Tibial nerve (tissue), 3 donors: ENCODE results near the gene TMEM235.

Experiments used
- POLR2A ChIP-seq, 2 donors: fragments of 450-650 bp; IDR thresholded peaks; one replicate each; pipeline ENCODE4 v1.6.1; 2017; ENCODE audit warnings: antibody characterized with exemption in 2 of 2, mild to moderate bottlenecking in 2 of 2, moderate library complexity in 2 of 2
- TF ChIP-seq, protein P1 (sequence below), 5 experiments: fragments of 200-600 bp in 3 of 5; fragments of 450-650 bp in 2 of 5; sonication (generic) in 3 of 5; IDR thresholded peaks; one replicate each; pipeline ENCODE4 v1.5.1; 2016 to 2019; ENCODE audit warnings: antibody characterized with exemption in 5 of 5, mild to moderate bottlenecking in 3 of 5, moderate library complexity in 2 of 5

DNA sequence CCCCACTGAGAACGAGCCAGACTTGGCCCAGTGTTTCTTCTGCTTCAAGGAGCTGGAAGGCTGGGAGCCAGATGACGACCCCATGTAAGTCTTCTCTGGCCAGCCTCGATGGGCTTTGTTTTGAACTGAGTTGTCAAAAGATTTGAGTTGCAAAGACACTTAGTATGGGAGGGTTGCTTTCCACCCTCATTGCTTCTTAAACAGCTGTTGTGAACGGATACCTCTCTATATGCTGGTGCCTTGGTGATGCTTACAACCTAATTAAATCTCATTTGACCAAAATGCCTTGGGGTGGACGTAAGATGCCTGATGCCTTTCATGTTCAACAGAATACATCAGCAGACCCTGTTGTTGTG lies 16.7 kb upstream of the TMEM235 start:
- TF ChIP-seq, protein P1, sequence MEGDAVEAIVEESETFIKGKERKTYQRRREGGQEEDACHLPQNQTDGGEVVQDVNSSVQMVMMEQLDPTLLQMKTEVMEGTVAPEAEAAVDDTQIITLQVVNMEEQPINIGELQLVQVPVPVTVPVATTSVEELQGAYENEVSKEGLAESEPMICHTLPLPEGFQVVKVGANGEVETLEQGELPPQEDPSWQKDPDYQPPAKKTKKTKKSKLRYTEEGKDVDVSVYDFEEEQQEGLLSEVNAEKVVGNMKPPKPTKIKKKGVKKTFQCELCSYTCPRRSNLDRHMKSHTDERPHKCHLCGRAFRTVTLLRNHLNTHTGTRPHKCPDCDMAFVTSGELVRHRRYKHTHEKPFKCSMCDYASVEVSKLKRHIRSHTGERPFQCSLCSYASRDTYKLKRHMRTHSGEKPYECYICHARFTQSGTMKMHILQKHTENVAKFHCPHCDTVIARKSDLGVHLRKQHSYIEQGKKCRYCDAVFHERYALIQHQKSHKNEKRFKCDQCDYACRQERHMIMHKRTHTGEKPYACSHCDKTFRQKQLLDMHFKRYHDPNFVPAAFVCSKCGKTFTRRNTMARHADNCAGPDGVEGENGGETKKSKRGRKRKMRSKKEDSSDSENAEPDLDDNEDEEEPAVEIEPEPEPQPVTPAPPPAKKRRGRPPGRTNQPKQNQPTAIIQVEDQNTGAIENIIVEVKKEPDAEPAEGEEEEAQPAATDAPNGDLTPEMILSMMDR (IDR thresholded peaks at IDR 0.05): no peak
- TF ChIP-seq POLR2A (IDR thresholded peaks at IDR 0.05): no peak
